HepG2 (cell line): ENCODE data around the gene ACTL7B. TPM values are rescaled to one million over a fixed set of nuclear protein-coding genes. Genes with fewer than 3 reads are reported as not detected.

ENCODE experiments used
- HDAC1 ChIP-seq: sonication (generic); formaldehyde crosslinking; IDR thresholded peaks from 2 replicates; pipeline ENCODE4 v1.5.1; 2020; ENCODE audit warnings: mild to moderate bottlenecking, missing genetic modification reagents
- IKZF4 ChIP-seq: sonication (generic); formaldehyde crosslinking; IDR thresholded peaks from 2 replicates; pipeline ENCODE4 v1.5.1; 2020; ENCODE audit warnings: borderline replicate concordance, mild to moderate bottlenecking, low read depth, missing genetic modification reagents; ENCODE audit errors: not compliant biosample characterization
- IRF2 ChIP-seq: IDR thresholded peaks from 2 replicates; pipeline ENCODE4 v1.6.1; 2018; ENCODE audit warnings: missing genetic modification reagents, missing compliant biosample characterization
- MAZ ChIP-seq, 2 experiments: sonication (generic) in 1 of 2; formaldehyde crosslinking in 1 of 2; IDR thresholded peaks; 2 replicates each; pipeline versions ENCODE4 v1.5.0 to v1.6.1; 2012 to 2020; ENCODE audit warnings: low read depth in 2 of 2, mild to moderate bottlenecking in 2 of 2, borderline replicate concordance in 1 of 2, improper control_type of control experiment in 1 of 2, low read length in 1 of 2, missing genetic modification reagents in 1 of 2, moderate library complexity in 1 of 2
- NFRKB ChIP-seq: fragments of 450-650 bp; IDR thresholded peaks from 2 replicates; pipeline ENCODE4 v1.6.1; 2017
- PPARG ChIP-seq: conservative IDR thresholded peaks from 2 replicates; pipeline ENCODE4 v1.6.1; 2016; ENCODE audit warnings: missing biosample characterization, missing genetic modification reagents
- PRMT3 ChIP-seq: sonication (generic); formaldehyde crosslinking; IDR thresholded peaks from 2 replicates; pipeline ENCODE4 v1.8.1; 2022; ENCODE audit warnings: low read depth, mild to moderate bottlenecking, moderate library complexity, missing genetic modification reagents, borderline replicate concordance
- SAP130 ChIP-seq: IDR thresholded peaks from 2 replicates; pipeline ENCODE4 v1.6.1; 2016; ENCODE audit warnings: low read depth
- TBL1XR1 ChIP-seq: fragments of 150-350 bp; IDR thresholded peaks from 2 replicates; pipeline ENCODE4 v1.6.1; 2014; ENCODE audit warnings: borderline replicate concordance, low read length; ENCODE audit not compliant: partially characterized antibody
- THAP8 ChIP-seq: sonication (generic); formaldehyde crosslinking; IDR thresholded peaks from 2 replicates; pipeline ENCODE4 v1.5.1; 2020; ENCODE audit warnings: missing genetic modification reagents, mild to moderate bottlenecking, borderline replicate concordance
- THYN1 ChIP-seq: sonication (generic); formaldehyde crosslinking; IDR thresholded peaks from 2 replicates; pipeline ENCODE4 v1.8.1; 2023; ENCODE audit warnings: low read depth, mild to moderate bottlenecking, moderate library complexity, missing genetic modification reagents, borderline replicate concordance
- ZBTB1 ChIP-seq: sonication (generic); formaldehyde crosslinking; IDR thresholded peaks from 2 replicates; pipeline ENCODE4 v1.4.0; 2020; ENCODE audit warnings: missing genetic modification reagents, borderline replicate concordance
- ZBTB40 ChIP-seq, 2 experiments: fragments of 450-650 bp in 1 of 2; sonication (generic) in 1 of 2; formaldehyde crosslinking in 1 of 2; IDR thresholded peaks; 2 replicates each; pipeline versions ENCODE4 v1.6.1 to v1.8.0; 2016 to 2022; ENCODE audit warnings: antibody characterized with exemption in 1 of 2, mild to moderate bottlenecking in 1 of 2, missing genetic modification reagents in 1 of 2
- ZBTB7A ChIP-seq: sonication (generic); formaldehyde crosslinking; IDR thresholded peaks from 2 replicates; pipeline ENCODE4 v1.8.0; 2022; ENCODE audit warnings: mild to moderate bottlenecking, missing genetic modification reagents
- ZNF33B ChIP-seq: sonication (generic); formaldehyde crosslinking; IDR thresholded peaks from 2 replicates; pipeline ENCODE4 v1.5.1; 2020; ENCODE audit warnings: mild to moderate bottlenecking, missing genetic modification reagents
- ZNF432 ChIP-seq: sonication (generic); formaldehyde crosslinking; IDR thresholded peaks from 2 replicates; pipeline ENCODE4 v1.5.0; 2020; ENCODE audit warnings: missing genetic modification reagents, mild to moderate bottlenecking, borderline replicate concordance
- ZNF564 ChIP-seq: sonication (generic); formaldehyde crosslinking; IDR thresholded peaks from 2 replicates; pipeline ENCODE4 v1.8.1; 2023; ENCODE audit warnings: mild to moderate bottlenecking, missing genetic modification reagents
- ZSCAN25 ChIP-seq: sonication (generic); formaldehyde crosslinking; IDR thresholded peaks from 2 replicates; pipeline ENCODE4 v1.8.0; 2022; ENCODE audit warnings: mild to moderate bottlenecking, missing genetic modification reagents
- polyA plus RNA-seq, 8 experiments: library from polyadenylated mRNA; depleted of rRNA in 3 of 8; stranded (reverse) in 7 of 8; unstranded in 1 of 8; fragments of >200 nt; fragmentation: Illumina TruSeq in 4 of 8; extraction: Trizol in 4 of 8; gene quantifications; 2 replicates each; pipeline versions ENCODE4 v1.2.1 to v1.2.3, GENCODE V29; 2011 to 2016; ENCODE audit warnings: low read depth in 4 of 8, missing spikeins in 1 of 8, mixed read lengths in 1 of 8; ENCODE audit not compliant: insufficient read depth in 1 of 8
- total RNA-seq, 5 experiments: library from RNA; depleted of rRNA; stranded (reverse); fragments of >200 nt; fragmentation: Illumina TruSeq; extraction: Trizol; gene quantifications; 2 replicates each; pipeline ENCODE4 v1.2.3, GENCODE V29; 2016; ENCODE audit warnings: low read depth in 1 of 5
- TF ChIP-seq, protein P1 (sequence below): IDR thresholded peaks from 2 replicates; pipeline ENCODE4 v1.6.1; 2016; ENCODE audit warnings: control low read depth

ACTL7B gene
- total and polyA plus RNA-seq, 2 of the 13 experiments (the other 11 are each of a cell fraction or from before 2014, with no cell fraction given) = 0.07 to 0.11 TPM

- no peak for TF ChIP-seq ZBTB40 (IDR thresholded peaks at IDR 0.05)
- no peak for TF ChIP-seq ZBTB40 (CRISPR knock-in tag; IDR thresholded peaks at IDR 0.05)
- 0 out of 2 replicates have a peak, but pooled peaks have one; percentile 15 for TF ChIP-seq PPARG (CRISPR knock-in tag)
- TF ChIP-seq ZNF33B (CRISPR knock-in tag) = no peak
- TF ChIP-seq IRF2 (CRISPR knock-in tag) = 0 out of 2 replicates have a peak, but pooled peaks have one; percentile 41
- no peak for TF ChIP-seq ZSCAN25
- TF ChIP-seq IKZF4 (CRISPR knock-in tag) = no peak
- TF ChIP-seq PRMT3 = no peak
- TF ChIP-seq ZNF564 = no peak
- no peak for TF ChIP-seq ZBTB7A (CRISPR knock-in tag)
- no peak for TF ChIP-seq ZNF432 (CRISPR knock-in tag)
- no peak for TF ChIP-seq THAP8 (CRISPR knock-in tag)
- TF ChIP-seq THYN1 (CRISPR knock-in tag) = no peak
- TF ChIP-seq, protein P1, sequence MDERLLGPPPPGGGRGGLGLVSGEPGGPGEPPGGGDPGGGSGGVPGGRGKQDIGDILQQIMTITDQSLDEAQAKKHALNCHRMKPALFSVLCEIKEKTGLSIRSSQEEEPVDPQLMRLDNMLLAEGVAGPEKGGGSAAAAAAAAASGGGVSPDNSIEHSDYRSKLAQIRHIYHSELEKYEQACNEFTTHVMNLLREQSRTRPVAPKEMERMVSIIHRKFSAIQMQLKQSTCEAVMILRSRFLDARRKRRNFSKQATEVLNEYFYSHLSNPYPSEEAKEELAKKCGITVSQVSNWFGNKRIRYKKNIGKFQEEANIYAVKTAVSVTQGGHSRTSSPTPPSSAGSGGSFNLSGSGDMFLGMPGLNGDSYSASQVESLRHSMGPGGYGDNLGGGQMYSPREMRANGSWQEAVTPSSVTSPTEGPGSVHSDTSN (CRISPR knock-in tag) = no peak
- no peak for TF ChIP-seq HDAC1 (CRISPR knock-in tag)
- TF ChIP-seq SAP130 (CRISPR knock-in tag) = no peak
- TF ChIP-seq MAZ (IDR thresholded peaks at IDR 0.05; ENCODE audit: borderline replicate concordance, low read depth, low read length) = no peak
- TF ChIP-seq MAZ (CRISPR knock-in tag; IDR thresholded peaks at IDR 0.05; ENCODE audit: low read depth) = no peak
- TF ChIP-seq TBL1XR1 = no peak
- no peak for TF ChIP-seq ZBTB1 (CRISPR knock-in tag)
- no peak for TF ChIP-seq NFRKB
These were observed 5.4 kb downstream of the ACTL7B start (continued) for GRCh38 chr9:108850293-108850897.
